T-cell (primary cell): ENCODE results near the gene TMEM74B. TPM values are rescaled to one million over a fixed set of nuclear protein-coding genes. Genes with fewer than 3 reads are reported as not detected.

ENCODE experiments used
- ATAC-seq, 4 experiments: fragments of 200-7000 bp in 3 of 4; fragments of 150-1000 bp in 1 of 4; cut with Tn5 transposase; replicated peaks in 1 of 4; 1 replicate in 3 of 4; 2 replicates in 1 of 4; pipeline ENCODE4 v1.10.0; 2021; ENCODE audit warnings: moderate library complexity in 3 of 4, mild to moderate bottlenecking in 2 of 4, moderate number of reproducible peaks in 1 of 4
- CTCF ChIA-PET, 2 donors: fragments of 300-600 bp; sonication (Branson Sonifier 250); formaldehyde crosslinking; loops; one replicate each; lab custom pipeline; 2022; ENCODE audit warnings: antibody characterized with exemption in 2 of 2; lab: Charles Lee
- POLR2A ChIA-PET, 2 donors: fragments of 300-600 bp; sonication (Branson Sonifier 250); formaldehyde crosslinking; loops; one replicate each; lab custom pipeline; 2022; ENCODE audit warnings: antibody characterized with exemption in 2 of 2; lab: Charles Lee
- DNase-seq, 35 experiments: peaks; one replicate each; pipeline versions ENCODE4 v3.0.0 to v3.0.0-alpha.2; 2013 to 2023
- H3K27ac ChIP-seq: one replicate; pipeline ENCODE4 v1.5.1; 2013; ENCODE audit warnings: low read length
- H3K27me3 ChIP-seq, 2 experiments: replicated peaks in 1 of 2; 1 replicate in 1 of 2; 2 replicates in 1 of 2; pipeline versions ENCODE4 v1.6.1 to v1.7.0; 2013; ENCODE audit warnings: low read length in 1 of 2, mixed read lengths in 1 of 2; ENCODE audit not compliant: control insufficient read depth in 2 of 2, insufficient read depth in 2 of 2; ENCODE audit errors: extremely low read depth in 1 of 2
- H3K36me3 ChIP-seq, 2 donors: 1 replicate in 1 of 2; 2 replicates in 1 of 2; pipeline versions ENCODE4 v1.6.1 to v1.7.0; 2013; ENCODE audit warnings: low read length in 1 of 2; ENCODE audit not compliant: control insufficient read depth in 2 of 2, insufficient read depth in 1 of 2; ENCODE audit errors: extremely low read depth in 1 of 2
- H3K4me1 ChIP-seq, 2 experiments: 1 replicate in 1 of 2; 2 replicates in 1 of 2; pipeline versions ENCODE4 v1.6.1 to v1.7.0; 2013; ENCODE audit warnings: low read length in 2 of 2, mixed read lengths in 1 of 2; ENCODE audit not compliant: insufficient read depth in 2 of 2, control insufficient read depth in 1 of 2; ENCODE audit errors: extremely low read depth in 1 of 2
- H3K4me3 ChIP-seq, 2 donors: 1 replicate in 1 of 2; 2 replicates in 1 of 2; pipeline versions ENCODE4 v1.5.1 to v1.7.0; 2013; ENCODE audit warnings: mild to moderate bottlenecking in 2 of 2, low read length in 1 of 2, moderate library complexity in 1 of 2; ENCODE audit not compliant: control insufficient read depth in 1 of 2; ENCODE audit errors: extremely low read depth in 1 of 2
- H3K9me3 ChIP-seq: 2 replicates; pipeline ENCODE4 v1.7.0; 2013
- H3K27ac Mint-ChIP-seq, 2 donors: one replicate each; pipeline ENCODE4 v1.8.0; 2020 to 2021; ENCODE audit warnings: mild to moderate bottlenecking in 2 of 2, mixed read lengths in 2 of 2
- H3K27me3 Mint-ChIP-seq, 2 donors: one replicate each; pipeline ENCODE4 v1.8.0; 2021 to 2022; ENCODE audit warnings: mixed read lengths in 2 of 2
- H3K36me3 Mint-ChIP-seq: one replicate; pipeline ENCODE4 v1.8.0; 2021; ENCODE audit warnings: mixed read lengths
- H3K4me1 Mint-ChIP-seq, 3 donors: one replicate each; pipeline ENCODE4 v1.8.0; 2020 to 2022; ENCODE audit warnings: mixed read lengths in 3 of 3, mild to moderate bottlenecking in 1 of 3
- H3K4me3 Mint-ChIP-seq, 3 donors: one replicate each; pipeline ENCODE4 v1.8.0; 2020 to 2022; ENCODE audit warnings: mild to moderate bottlenecking in 3 of 3, mixed read lengths in 3 of 3, moderate library complexity in 3 of 3
- H3K9me3 Mint-ChIP-seq, 3 donors: one replicate each; pipeline ENCODE4 v1.8.0; 2020 to 2022; ENCODE audit warnings: mixed read lengths in 3 of 3
- WGBS: methylation state at CpG from one replicate; pipeline ENCODE4 v1.1.5; 2013; ENCODE audit warnings: missing lambda C conversion rate; ENCODE audit not compliant: insufficient coverage; 5-methylcytosine and 5-hydroxymethylcytosine counted together
- total RNA-seq, 35 experiments: library from RNA in 6 of 35; stranded (reverse) in 6 of 35; fragments of 120-200 nt in 1 of 35; gene quantifications; one replicate each; pipeline versions ENCODE4 v1.2.1 to v1.2.4 and lab custom pipeline; 2013 to 2026

TMEM74B gene
- total RNA-seq, 5 donors from 2014 or later (not counting 1 experiment from before 2014, with no cell fraction given), result 0.13 TPM; not detected in 4

GRCh38 chr20:1199964-1200363, 15.2 kb upstream of the TMEM74B start:
- ATAC-seq (peak in 2 of 4 experiments; percentile 47 to 50), DNase-seq (no peak)
- H3K9me3 ChIP-seq, result no peaks in the 10 kb centered on the region
- no peak overlapping the region for H3K4me3 ChIP-seq
- H3K4me3 Mint-ChIP-seq, result no peak overlapping the region
- H3K9me3 Mint-ChIP-seq, result peaks cover 0 to 12% (median 4%) of the 10 kb centered on the region in 3 donors
- POLR2A ChIA-PET, result no interaction called here
- no peak overlapping the region for H3K27ac ChIP-seq
- no peaks in the 10 kb centered on the region for H3K36me3 ChIP-seq
- H3K36me3 Mint-ChIP-seq, result no peaks in the 10 kb centered on the region
- H3K27me3 ChIP-seq, result peaks cover 0 to 8% of the 10 kb centered on the region in 2 experiments
- H3K27me3 Mint-ChIP-seq, result no peaks in the 10 kb centered on the region
- H3K4me1 ChIP-seq, result peaks cover 0 to 5% of the 10 kb centered on the region in 2 experiments
- H3K27ac Mint-ChIP-seq, result no peak overlapping the region
- CTCF ChIA-PET, result no interaction called here
- H3K4me1 Mint-ChIP-seq, result peaks cover 4 to 8% (median 6%) of the 10 kb centered on the region in 3 donors
- 100% methylated on average over 1 of the region's 1 CpG for WGBS

DNA sequence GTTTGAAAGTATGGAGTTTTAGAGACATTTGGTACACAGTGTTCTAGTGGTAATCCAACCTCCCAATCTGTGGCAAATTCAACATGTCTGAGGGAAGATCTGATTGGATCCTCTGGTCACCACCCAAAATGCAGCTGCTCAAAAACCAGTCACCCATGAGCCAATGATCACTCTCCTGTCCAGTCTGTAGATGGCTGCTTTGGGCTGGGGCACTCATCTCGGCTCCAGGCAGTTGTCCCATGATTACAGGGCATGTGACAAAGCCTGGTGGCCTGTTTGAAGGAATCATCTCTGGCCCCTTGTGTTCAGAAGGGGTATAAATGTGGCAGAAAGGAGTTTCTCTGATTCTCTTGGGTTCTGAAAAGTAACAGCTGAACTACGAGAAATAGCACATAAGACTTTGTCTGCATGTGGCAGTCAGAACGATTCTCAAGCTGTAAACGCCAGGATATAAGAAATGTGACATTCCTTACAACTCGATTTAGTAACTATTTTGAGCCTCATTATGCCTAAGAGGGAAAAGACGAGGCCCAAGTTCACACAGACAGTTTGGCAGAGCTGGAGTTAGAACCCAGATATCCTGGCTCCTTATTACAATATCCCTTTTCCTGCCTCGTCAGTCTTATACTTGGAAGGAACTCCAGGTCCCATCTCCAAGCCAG, 14.6 kb upstream of the TMEM74B start:
- no peaks in the 10 kb centered on the region for H3K36me3 Mint-ChIP-seq
- no peak overlapping the region for H3K4me3 Mint-ChIP-seq
- H3K4me3 ChIP-seq, result no peak overlapping the region
- H3K27ac Mint-ChIP-seq, result no peak overlapping the region
- no peaks in the 10 kb centered on the region for H3K27me3 Mint-ChIP-seq
- 74% methylated on average over 6 of the region's 7 CpGs for WGBS
- H3K9me3 Mint-ChIP-seq, result peaks cover 0 to 12% (median 4%) of the 10 kb centered on the region in 3 donors
- H3K27ac ChIP-seq, result no peak overlapping the region
- H3K9me3 ChIP-seq, result no peaks in the 10 kb centered on the region
- peaks cover 0 to 5% of the 10 kb centered on the region in 2 experiments for H3K4me1 ChIP-seq
- ChIA-PET CTCF (no interaction called here), POLR2A (no interaction called here)
- no peak for DNase-seq
- peaks cover 4 to 8% (median 6%) of the 10 kb centered on the region in 3 donors for H3K4me1 Mint-ChIP-seq
- peaks cover 0 to 8% of the 10 kb centered on the region in 2 experiments for H3K27me3 ChIP-seq
- H3K36me3 ChIP-seq, result no peaks in the 10 kb centered on the region
- ATAC-seq, result no peak

GRCh38 chr20:1198751-1199150, 14.0 kb upstream of the TMEM74B start:
- Mint-ChIP-seq H3K4me3 (no peak overlapping the region), H3K36me3 (no peaks in the 10 kb centered on the region), H3K4me1 (peaks cover 4 to 8% (median 6%) of the 10 kb centered on the region in 3 donors), H3K27me3 (no peaks in the 10 kb centered on the region), H3K27ac (no peak overlapping the region), H3K9me3 (peaks cover 0 to 12% (median 4%) of the 10 kb centered on the region in 3 donors)
- no peaks in the 10 kb centered on the region for H3K9me3 ChIP-seq
- POLR2A ChIA-PET, result no interaction called here
- CTCF ChIA-PET, result no interaction called here
- no peak overlapping the region for H3K27ac ChIP-seq
- ATAC-seq (no peak), DNase-seq (no peak)
- H3K4me1 ChIP-seq, result peaks cover 0 to 5% of the 10 kb centered on the region in 2 experiments
- H3K27me3 ChIP-seq, result peaks cover 0 to 7% of the 10 kb centered on the region in 2 experiments
- WGBS, result 100% methylated on average over 5 of the region's 5 CpGs
- no peaks in the 10 kb centered on the region for H3K36me3 ChIP-seq
- H3K4me3 ChIP-seq, result no peak overlapping the region

GRCh38 chr20:1197801-1198200, 13.0 kb upstream of the TMEM74B start:
- no peaks in the 10 kb centered on the region for H3K36me3 ChIP-seq
- ChIA-PET CTCF (no interaction called here), POLR2A (no interaction called here)

DNA sequence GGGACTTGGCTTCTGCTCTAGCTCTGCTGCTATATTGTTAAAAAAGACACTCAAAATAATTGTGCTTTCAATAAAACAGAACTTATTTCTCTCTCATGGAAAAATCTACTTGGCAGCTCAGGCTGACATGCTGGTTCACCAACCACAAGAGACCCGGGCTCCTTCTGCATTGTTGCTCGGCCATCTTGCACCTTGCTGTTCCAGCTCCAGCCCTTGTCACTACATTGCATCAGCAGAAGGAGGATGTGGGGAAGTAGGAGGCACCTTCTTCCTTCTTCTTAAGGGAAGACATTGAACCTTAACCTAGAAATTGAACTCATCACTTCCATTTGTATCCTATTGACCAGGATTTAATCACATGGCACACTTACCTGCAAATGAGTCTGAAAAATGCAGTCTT, 11.9 kb upstream of the TMEM74B start:
- Histone ChIP-seq H3K27me3 (peaks cover 0 to 3% of the 10 kb centered on the region in 2 experiments), H3K27ac (no peak overlapping the region), H3K36me3 (no peaks in the 10 kb centered on the region), H3K9me3 (no peaks in the 10 kb centered on the region), H3K4me3 (no peak overlapping the region), H3K4me1 (peaks cover 0 to 5% of the 10 kb centered on the region in 2 experiments)
- ChIA-PET CTCF (interaction anchor here in 1 of 2 donors (0.8 kb wide), 1 partner anchor 13 kb away, joined by 3 read pairs; no protein-coding TSS in a partner anchor), POLR2A (no interaction called here)
- Mint-ChIP-seq H3K36me3 (no peaks in the 10 kb centered on the region), H3K9me3 (peaks cover 0 to 12% (median 4%) of the 10 kb centered on the region in 3 donors), H3K27ac (no peak overlapping the region), H3K4me1 (peaks cover 4 to 8% (median 6%) of the 10 kb centered on the region in 3 donors), H3K27me3 (no peaks in the 10 kb centered on the region), H3K4me3 (no peak overlapping the region)
- DNase-seq (no peak), ATAC-seq (no peak)
- no CpG with 5 or more reads among the region's 2 CpGs for WGBS

More at GRCh38 chr20:1197801-1198200, 13.0 kb upstream of the TMEM74B start:
- Mint-ChIP-seq H3K27me3 (no peaks in the 10 kb centered on the region), H3K36me3 (no peaks in the 10 kb centered on the region), H3K27ac (no peak overlapping the region), H3K4me3 (no peak overlapping the region), H3K4me1 (peaks cover 4 to 8% (median 6%) of the 10 kb centered on the region in 3 donors), H3K9me3 (peaks cover 0 to 12% (median 4%) of the 10 kb centered on the region in 3 donors)
- H3K27me3 ChIP-seq, result peaks cover 0 to 3% of the 10 kb centered on the region in 2 experiments
- no peaks in the 10 kb centered on the region for H3K9me3 ChIP-seq
- H3K4me1 ChIP-seq, result peaks cover 0 to 5% of the 10 kb centered on the region in 2 experiments
- no peak for DNase-seq
- 100% methylated on average over 3 of the region's 7 CpGs for WGBS
- no peak overlapping the region for H3K27ac ChIP-seq
- no peak overlapping the region for H3K4me3 ChIP-seq
- no peak for ATAC-seq

GRCh38 chr20:1195226-1195625, 10.4 kb upstream of the TMEM74B start:
- POLR2A ChIA-PET, result no interaction called here
- Mint-ChIP-seq H3K4me3 (no peak overlapping the region), H3K36me3 (no peaks in the 10 kb centered on the region), H3K27ac (no peak overlapping the region), H3K27me3 (no peaks in the 10 kb centered on the region), H3K4me1 (peaks cover 4 to 6% (median 6%) of the 10 kb centered on the region in 3 donors), H3K9me3 (peaks cover 0 to 12% (median 4%) of the 10 kb centered on the region in 3 donors)
- WGBS, result no CpG with 5 or more reads among the region's 1 CpG
- no peak for DNase-seq
- Histone ChIP-seq H3K27ac (no peak overlapping the region), H3K27me3 (peaks cover 0 to 3% of the 10 kb centered on the region in 2 experiments), H3K4me3 (no peak overlapping the region), H3K36me3 (no peaks in the 10 kb centered on the region), H3K9me3 (no peaks in the 10 kb centered on the region), H3K4me1 (peaks cover 0 to 5% of the 10 kb centered on the region in 2 experiments)
- no peak for ATAC-seq
- CTCF ChIA-PET, result no interaction called here
